OCI-LY7 (cell line): ENCODE data around the gene ABCB8. TPM values are rescaled to one million over a fixed set of nuclear protein-coding genes. Genes with fewer than 3 reads are reported as not detected.

Source experiments
- BruUV-seq: library from RNA; stranded (reverse); fragments of 400-500 nt; replicated peaks from 2 replicates; lab custom pipeline; 2021; lab: Mats Ljungman, UMichigan
- CTCF ChIA-PET: fragments of 300-600 bp; sonication (Branson Sonifier 250); formaldehyde crosslinking; loops from one replicate; lab custom pipeline; 2022; ENCODE audit warnings: antibody characterized with exemption; ENCODE audit not compliant: unreplicated experiment; lab: Charles Lee
- POLR2A ChIA-PET: fragments of 300-600 bp; sonication (Branson Sonifier 250); formaldehyde crosslinking; loops from one replicate; lab custom pipeline; 2022; ENCODE audit warnings: antibody characterized with exemption; lab: Charles Lee
- DNase-seq: peaks from one replicate; pipeline ENCODE4 v3.0.0-alpha.2; 2015; ENCODE audit warnings: low spot score
- H2AFZ ChIP-seq: fragments of 200-600 bp; sonication (generic), shearing (Covaris generic); 2 replicates; pipeline ENCODE4 v1.6.1; 2014; ENCODE audit warnings: mild to moderate bottlenecking, antibody characterized with exemption, low read length, moderate library complexity
- H3K27ac ChIP-seq: fragments of 200-600 bp; sonication (generic); 2 replicates; pipeline ENCODE4 v1.5.1; 2014; ENCODE audit warnings: mixed run types, low read depth, mild to moderate bottlenecking, moderate library complexity, low read length, inconsistent platforms; ENCODE audit not compliant: poor library complexity, severe bottlenecking
- H3K36me3 ChIP-seq: fragments of 200-600 bp; sonication (generic); 2 replicates; pipeline ENCODE4 v1.6.1; 2014; ENCODE audit warnings: mild to moderate bottlenecking, antibody characterized with exemption, low read length, moderate library complexity, mixed read lengths; ENCODE audit not compliant: insufficient read depth
- H3K4me1 ChIP-seq: fragments of 200-600 bp; sonication (generic); 2 replicates; pipeline ENCODE4 v1.5.1; 2014; ENCODE audit warnings: mild to moderate bottlenecking, low read length; ENCODE audit not compliant: insufficient read depth, poor library complexity, severe bottlenecking
- H3K4me2 ChIP-seq: fragments of 200-600 bp; sonication (generic); 2 replicates; pipeline ENCODE4 v1.6.1; 2014; ENCODE audit warnings: mild to moderate bottlenecking, low read length
- H3K4me3 ChIP-seq: fragments of 200-600 bp; sonication (generic); 2 replicates; pipeline ENCODE4 v1.5.1; 2014; ENCODE audit warnings: mild to moderate bottlenecking, low read depth, low read length; ENCODE audit not compliant: poor library complexity, severe bottlenecking
- H3K79me2 ChIP-seq: fragments of 200-600 bp; sonication (generic); 2 replicates; pipeline ENCODE4 v1.6.1; 2016; ENCODE audit warnings: low read depth, mild to moderate bottlenecking, low read length, moderate library complexity, mixed read lengths; ENCODE audit not compliant: insufficient read depth
- H3K9me2 ChIP-seq: fragments of 200-600 bp; sonication (generic); 2 replicates; pipeline ENCODE4 v1.6.1; 2016; ENCODE audit warnings: mild to moderate bottlenecking, low read length, mixed read lengths; ENCODE audit not compliant: insufficient read depth
- H3K9me3 ChIP-seq: fragments of 200-600 bp; sonication (generic); 2 replicates; pipeline ENCODE4 v1.6.1; 2014; ENCODE audit warnings: mild to moderate bottlenecking, mixed run types, low read length, mixed read lengths
- H4K20me1 ChIP-seq: fragments of 200-600 bp; sonication (generic); 2 replicates; pipeline ENCODE4 v1.6.1; 2014; ENCODE audit warnings: mild to moderate bottlenecking, antibody characterized with exemption, low read length, moderate library complexity, mixed read lengths; ENCODE audit not compliant: insufficient read depth
- CTCF ChIP-seq: fragments of 200-600 bp; sonication (generic); conservative IDR thresholded peaks from 2 replicates; pipeline ENCODE4 v1.5.1; 2014; ENCODE audit warnings: mild to moderate bottlenecking, antibody characterized with exemption, low read length, moderate library complexity, mixed read lengths
- EZH2phosphoT487 ChIP-seq: fragments of 200-600 bp; sonication (generic); IDR thresholded peaks from 2 replicates; pipeline ENCODE4 v1.6.1; 2018; ENCODE audit warnings: low read depth, borderline replicate concordance, mild to moderate bottlenecking, mixed run types, antibody characterized with exemption, low read length, moderate library complexity, mixed read lengths
- intact Hi-C: fragments of 100-400 bp; cut with micrococcal nuclease; formaldehyde crosslinking; loops from one replicate; pipeline ENCODE4 v1.10.0; 2022; ENCODE audit not compliant: unreplicated experiment
- total RNA-seq, 2 experiments: library from RNA; depleted of rRNA in 1 of 2; stranded (reverse); fragments of >200 nt in 1 of 2; shearing (Covaris generic) in 1 of 2; gene quantifications; 2 replicates each; pipeline ENCODE4 v1.2.3, GENCODE V29; 2014 to 2022

The ABCB8 gene
- total RNA-seq, 2 experiments from 2014 or later: 32.0 to 64.7 TPM

GRCh38 chr7:150980663-150981062, 47.6 kb upstream of the ABCB8 start:
- BruUV-seq: no TSS peak
- Histone ChIP-seq H3K4me2 (no peak overlapping the region), H3K4me3 (no peak overlapping the region), H3K9me3 (no peaks in the 10 kb centered on the region), H2AFZ (no peak overlapping the region), H3K36me3 (no peaks in the 10 kb centered on the region), H3K27ac (no peak overlapping the region), H4K20me1 (no peaks in the 10 kb centered on the region), H3K79me2 (no peaks in the 10 kb centered on the region), H3K4me1 (peaks cover 29% of the 10 kb centered on the region), H3K9me2 (no peaks in the 10 kb centered on the region)
- no peak for DNase-seq
- POLR2A ChIA-PET: interaction anchor here (1.1 kb wide), 1 partner anchor 14 kb away, joined by 4 read pairs; no protein-coding TSS in a partner anchor
- intact Hi-C loops: no loop called here
- no peak for TF ChIP-seq EZH2phosphoT487
- TF ChIP-seq CTCF: no peak
- CTCF ChIA-PET: interaction anchor here (0.6 kb wide), 1 partner anchor 84 kb away, joined by 3 read pairs; no protein-coding TSS in a partner anchor

- no peak overlapping the region for H3K27ac ChIP-seq
- no peak overlapping the region for H3K4me2 ChIP-seq
- ChIA-PET CTCF (no interaction called here), POLR2A (no interaction called here)
- H3K4me1 ChIP-seq: peaks cover 19% of the 10 kb centered on the region
- H2AFZ ChIP-seq: no peak overlapping the region
- H3K79me2 ChIP-seq: no peaks in the 10 kb centered on the region
- no peaks in the 10 kb centered on the region for H3K9me2 ChIP-seq
- intact Hi-C loops: no loop called here
- DNase-seq: no peak
- no peak overlapping the region for H3K4me3 ChIP-seq
- no peaks in the 10 kb centered on the region for H4K20me1 ChIP-seq
- no peaks in the 10 kb centered on the region for H3K9me3 ChIP-seq
- no peaks in the 10 kb centered on the region for H3K36me3 ChIP-seq
- no TSS peak for BruUV-seq
- no peak for TF ChIP-seq EZH2phosphoT487
- no peak for TF ChIP-seq CTCF
Observed at GRCh38 chr7:150981644-150982043, 46.6 kb upstream of the ABCB8 start.

GRCh38 chr7:150982351-150982750, 45.9 kb upstream of the ABCB8 start:
- Histone ChIP-seq H3K9me3 (no peaks in the 10 kb centered on the region), H3K4me1 (peaks cover 12% of the 10 kb centered on the region), H3K9me2 (no peaks in the 10 kb centered on the region), H3K36me3 (no peaks in the 10 kb centered on the region), H3K79me2 (no peaks in the 10 kb centered on the region), H3K4me2 (no peak overlapping the region), H4K20me1 (no peaks in the 10 kb centered on the region), H2AFZ (no peak overlapping the region), H3K27ac (no peak overlapping the region), H3K4me3 (no peak overlapping the region)
- TF ChIP-seq EZH2phosphoT487 (no peak), CTCF (no peak)
- intact Hi-C loops: no loop called here
- POLR2A ChIA-PET: interaction anchor here (0.6 kb wide), 1 partner anchor 48 kb away, joined by 5 read pairs; no protein-coding TSS in a partner anchor
- no peak for DNase-seq
- BruUV-seq: no TSS peak
- CTCF ChIA-PET: no interaction called here
